HAP-1 (cell line): Measurements from ENCODE around the gene ARRDC5.
"Not testable (repeated sequence)": the region's sequence is repeated elsewhere in the genome, so short reads cannot be mapped to it uniquely, and the experiment has no call there.

Experiments used
- DNase-seq, 2 experiments: peaks; one replicate each; pipeline ENCODE4 v3.0.0-alpha.2; 2016 to 2020; ENCODE audit warnings: low spot score in 2 of 2
- H3K27me3 ChIP-seq: fragments of 250-450 bp; sonication (Bioruptor Pico); 2 replicates; pipeline ENCODE4 v1.5.1; 2020; ENCODE audit warnings: low read depth, mild to moderate bottlenecking, moderate library complexity
- H3K36me3 ChIP-seq: fragments of 250-450 bp; sonication (Bioruptor Pico); replicated peaks from 2 replicates; pipeline ENCODE4 v1.5.1; 2020; ENCODE audit warnings: mild to moderate bottlenecking
- H3K4me1 ChIP-seq: fragments of 250-450 bp; sonication (Bioruptor Pico); 2 replicates; pipeline ENCODE4 v1.5.1; 2020; ENCODE audit warnings: mild to moderate bottlenecking
- H3K4me3 ChIP-seq: fragments of 250-450 bp; sonication (Bioruptor Pico); 2 replicates; pipeline ENCODE4 v1.5.1; 2020; ENCODE audit warnings: mild to moderate bottlenecking, moderate library complexity
- H3K9me3 ChIP-seq: fragments of 250-450 bp; sonication (Bioruptor Pico); 2 replicates; pipeline ENCODE4 v1.5.1; 2020; ENCODE audit warnings: mild to moderate bottlenecking, moderate library complexity
- in situ Hi-C: fragments of 300-500 bp; cut with MboI; formaldehyde crosslinking; loops from 3 replicates; pipeline ENCODE4 v1.14.3; 2020; ENCODE audit warnings: low sequenced_read_pairs, inconsistent platforms, mixed read lengths

ARRDC5 gene

GRCh38 chr19:4902796-4903195 is at the start of gene ARRDC5:
Gene ARRDC5 (minus strand): TSS chr19:4902896. CDS start chr19:4902825, 71 bp downstream.
- no peak for DNase-seq

GRCh38 chr19:4951656-4952055 is 49.0 kb upstream of the ARRDC5 start:
- H3K4me3 ChIP-seq: no peak overlapping the region
- in situ Hi-C loops: no loop called here
- H3K36me3 ChIP-seq: peaks cover 96% of the 10 kb centered on the region
- no peaks in the 10 kb centered on the region for H3K9me3 ChIP-seq
- no peaks in the 10 kb centered on the region for H3K27me3 ChIP-seq
- no peak for DNase-seq
- no peaks in the 10 kb centered on the region for H3K4me1 ChIP-seq

More at GRCh38 chr19:4902796-4903195, at the start of gene ARRDC5:
- Histone ChIP-seq H3K9me3 (no peaks in the 10 kb centered on the region), H3K27me3 (no peaks in the 10 kb centered on the region), H3K4me1 (no peaks in the 10 kb centered on the region), H3K36me3 (no peaks in the 10 kb centered on the region; the same call in 1 of the 2 replicates), H3K4me3 (no peak within 1 kb of the TSS)
- in situ Hi-C loops: no loop called here

GRCh38 chr19:4950650-4951049 is 48.0 kb upstream of the ARRDC5 start:
- H3K4me1 ChIP-seq, H3K27me3 ChIP-seq, H3K4me3 ChIP-seq, H3K9me3 ChIP-seq, in situ Hi-C loops, DNase-seq: not testable (repeated sequence)
- H3K36me3 ChIP-seq: peaks cover 96% of the 10 kb centered on the region

- peaks cover 76% of the 10 kb centered on the region for H3K36me3 ChIP-seq
- in situ Hi-C loops: not testable (repeated sequence)
These were observed 39.0 kb upstream of the ARRDC5 start for GRCh38 chr19:4941638-4942169.

GRCh38 chr19:4939466-4939865 is 36.8 kb upstream of the ARRDC5 start:
- H3K27me3 ChIP-seq: no peaks in the 10 kb centered on the region
- peaks cover 73% of the 10 kb centered on the region for H3K36me3 ChIP-seq
- H3K9me3 ChIP-seq: no peaks in the 10 kb centered on the region
- in situ Hi-C loops: no loop called here
- no peak for DNase-seq
- no peaks in the 10 kb centered on the region for H3K4me1 ChIP-seq
- H3K4me3 ChIP-seq: no peak overlapping the region

More at GRCh38 chr19:4941638-4942169, 39.0 kb upstream of the ARRDC5 start:
- H3K4me3 ChIP-seq, H3K4me1 ChIP-seq, H3K27me3 ChIP-seq, H3K9me3 ChIP-seq, DNase-seq: not testable (repeated sequence)

GRCh38 chr19:4938461-4938860 is 35.8 kb upstream of the ARRDC5 start:
- DNase-seq, H3K4me3 ChIP-seq, H3K4me1 ChIP-seq, H3K27me3 ChIP-seq, H3K9me3 ChIP-seq, in situ Hi-C loops: not testable (repeated sequence)
- peaks cover 73% of the 10 kb centered on the region for H3K36me3 ChIP-seq

GRCh38 chr19:4937060-4937459 is 34.4 kb upstream of the ARRDC5 start:
- H3K9me3 ChIP-seq: no peaks in the 10 kb centered on the region
- H3K4me1 ChIP-seq: no peaks in the 10 kb centered on the region
- peaks cover 74% of the 10 kb centered on the region for H3K36me3 ChIP-seq
- H3K4me3 ChIP-seq: no peak overlapping the region
- in situ Hi-C loops: no loop called here
- H3K27me3 ChIP-seq: no peaks in the 10 kb centered on the region
- DNase-seq: no peak

- Histone ChIP-seq H3K9me3 (no peaks in the 10 kb centered on the region), H3K27me3 (no peaks in the 10 kb centered on the region), H3K36me3 (peaks cover 77% of the 10 kb centered on the region), H3K4me1 (no peaks in the 10 kb centered on the region), H3K4me3 (no peak overlapping the region)
- no peak for DNase-seq
- in situ Hi-C loops: no loop called here
These were observed 32.7 kb upstream of the ARRDC5 start for GRCh38 chr19:4935444-4935843.

- in situ Hi-C loops: no loop called here
- H3K4me3 ChIP-seq: no peak overlapping the region
- peaks cover 88% of the 10 kb centered on the region for H3K36me3 ChIP-seq
- H3K4me1 ChIP-seq: no peaks in the 10 kb centered on the region
- H3K9me3 ChIP-seq: no peaks in the 10 kb centered on the region
- H3K27me3 ChIP-seq: no peaks in the 10 kb centered on the region
- no peak for DNase-seq
These were observed 30.8 kb upstream of the ARRDC5 start for GRCh38 chr19:4933528-4933927.

GRCh38 chr19:4932711-4933110 is 30.0 kb upstream of the ARRDC5 start:
- no peak overlapping the region for H3K4me3 ChIP-seq
- H3K9me3 ChIP-seq: no peaks in the 10 kb centered on the region
- in situ Hi-C loops: no loop called here
- H3K36me3 ChIP-seq: peaks cover 96% of the 10 kb centered on the region
- DNase-seq: no peak
- no peaks in the 10 kb centered on the region for H3K4me1 ChIP-seq
- no peaks in the 10 kb centered on the region for H3K27me3 ChIP-seq

GRCh38 chr19:4930664-4931063 is 28.0 kb upstream of the ARRDC5 start:
- in situ Hi-C loops: no loop called here
- DNase-seq: no peak
- Histone ChIP-seq H3K9me3 (no peaks in the 10 kb centered on the region), H3K27me3 (no peaks in the 10 kb centered on the region), H3K36me3 (peaks cover 91% of the 10 kb centered on the region), H3K4me1 (no peaks in the 10 kb centered on the region), H3K4me3 (no peak overlapping the region)

- Histone ChIP-seq H3K36me3 (peaks cover 84% of the 10 kb centered on the region), H3K27me3 (no peaks in the 10 kb centered on the region), H3K9me3 (no peaks in the 10 kb centered on the region), H3K4me3 (no peak overlapping the region), H3K4me1 (no peaks in the 10 kb centered on the region)
- no peak for DNase-seq
- in situ Hi-C loops: no loop called here
These were observed 26.5 kb upstream of the ARRDC5 start for GRCh38 chr19:4929186-4929585.

- in situ Hi-C loops: no loop called here
- DNase-seq: no peak
- H3K4me3 ChIP-seq: no peak overlapping the region
- no peaks in the 10 kb centered on the region for H3K9me3 ChIP-seq
- H3K36me3 ChIP-seq: peaks cover 79% of the 10 kb centered on the region
- no peaks in the 10 kb centered on the region for H3K27me3 ChIP-seq
- H3K4me1 ChIP-seq: no peaks in the 10 kb centered on the region
These were observed 20.6 kb upstream of the ARRDC5 start for GRCh38 chr19:4923276-4923747.

GRCh38 chr19:4922530-4923275 is 20.0 kb upstream of the ARRDC5 start:
- Histone ChIP-seq H3K27me3 (no peaks in the 10 kb centered on the region), H3K36me3 (peaks cover 77% of the 10 kb centered on the region), H3K9me3 (no peaks in the 10 kb centered on the region), H3K4me1 (no peaks in the 10 kb centered on the region), H3K4me3 (no peak overlapping the region)
- in situ Hi-C loops: no loop called here
- no peak for DNase-seq
